Neutrophil (primary cell): Measurements from ENCODE around the gene SCNN1B.

Experiments
- H3K27ac ChIP-seq: fragments of 200-600 bp; sonication (generic); 2 replicates; pipeline ENCODE4 v1.5.1; 2016; ENCODE audit warnings: mild to moderate bottlenecking, moderate library complexity
- H3K27me3 ChIP-seq: fragments of 200-600 bp; sonication (generic); 2 replicates; pipeline ENCODE4 v1.6.0; 2016; ENCODE audit warnings: mild to moderate bottlenecking
- H3K36me3 ChIP-seq: fragments of 200-600 bp; sonication (generic); 2 replicates; pipeline ENCODE4 v1.5.1; 2017
- H3K4me1 ChIP-seq, 2 experiments: fragments of 200-600 bp in 1 of 2; sonication (generic) in 1 of 2; 1 replicate in 1 of 2; 2 replicates in 1 of 2; pipeline versions ENCODE4 v1.5.1 to v1.6.1; 2013 to 2016; ENCODE audit warnings: low read depth in 1 of 2, low read length in 1 of 2, mild to moderate bottlenecking in 1 of 2, moderate library complexity in 1 of 2; ENCODE audit not compliant: control insufficient read depth in 1 of 2, insufficient read depth in 1 of 2
- H3K4me3 ChIP-seq, 2 experiments: fragments of 200-600 bp in 1 of 2; sonication (generic) in 1 of 2; 1 replicate in 1 of 2; 2 replicates in 1 of 2; pipeline ENCODE4 v1.5.1; 2013 to 2016; ENCODE audit warnings: low read depth in 1 of 2, low read length in 1 of 2, mild to moderate bottlenecking in 1 of 2, moderate library complexity in 1 of 2
- H3K9me3 ChIP-seq: fragments of 200-600 bp; sonication (generic); 2 replicates; pipeline ENCODE4 v1.5.1; 2016
- TF ChIP-seq, protein P1 (sequence below): fragments of 200-600 bp; sonication (generic); IDR thresholded peaks from 2 replicates; pipeline ENCODE4 v1.5.1; 2016; ENCODE audit warnings: antibody characterized with exemption

SCNN1B gene

DNA sequence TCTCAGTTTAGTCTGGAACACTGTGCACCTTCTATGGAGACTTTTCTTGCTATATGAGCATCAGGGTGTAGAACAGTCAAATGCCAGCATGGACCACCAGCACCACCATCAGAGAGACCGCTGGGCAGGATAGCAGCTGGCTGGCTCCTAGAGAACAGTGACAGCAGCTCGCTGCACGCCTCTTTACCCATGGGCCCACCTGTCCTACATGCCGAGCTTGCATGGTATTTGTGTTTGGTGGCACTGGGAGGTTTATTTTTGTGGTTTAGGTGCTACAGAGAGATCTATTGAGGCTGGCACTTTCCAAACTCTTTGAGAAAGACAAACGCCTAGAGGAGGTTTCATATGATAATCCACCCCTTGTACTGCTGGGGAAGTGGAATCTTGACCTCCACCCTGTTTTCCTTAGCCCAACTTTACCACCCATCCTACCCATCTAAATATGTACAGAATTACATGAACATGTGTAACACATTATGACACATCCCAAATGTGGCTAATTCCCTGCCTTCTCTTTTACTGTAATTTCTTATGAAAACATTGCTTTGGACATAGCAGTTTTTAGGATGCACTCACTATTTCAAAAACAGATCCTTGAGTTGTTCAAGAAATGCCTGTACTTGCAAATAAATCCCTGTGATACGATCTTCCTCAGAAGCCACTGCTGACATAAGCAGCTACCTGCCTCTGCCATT, 104.6 kb downstream of the SCNN1B start:
- Histone ChIP-seq H3K4me1 (no peaks in the 10 kb centered on the region), H3K36me3 (peaks cover 75% of the 10 kb centered on the region)
- TF ChIP-seq, protein P1, sequence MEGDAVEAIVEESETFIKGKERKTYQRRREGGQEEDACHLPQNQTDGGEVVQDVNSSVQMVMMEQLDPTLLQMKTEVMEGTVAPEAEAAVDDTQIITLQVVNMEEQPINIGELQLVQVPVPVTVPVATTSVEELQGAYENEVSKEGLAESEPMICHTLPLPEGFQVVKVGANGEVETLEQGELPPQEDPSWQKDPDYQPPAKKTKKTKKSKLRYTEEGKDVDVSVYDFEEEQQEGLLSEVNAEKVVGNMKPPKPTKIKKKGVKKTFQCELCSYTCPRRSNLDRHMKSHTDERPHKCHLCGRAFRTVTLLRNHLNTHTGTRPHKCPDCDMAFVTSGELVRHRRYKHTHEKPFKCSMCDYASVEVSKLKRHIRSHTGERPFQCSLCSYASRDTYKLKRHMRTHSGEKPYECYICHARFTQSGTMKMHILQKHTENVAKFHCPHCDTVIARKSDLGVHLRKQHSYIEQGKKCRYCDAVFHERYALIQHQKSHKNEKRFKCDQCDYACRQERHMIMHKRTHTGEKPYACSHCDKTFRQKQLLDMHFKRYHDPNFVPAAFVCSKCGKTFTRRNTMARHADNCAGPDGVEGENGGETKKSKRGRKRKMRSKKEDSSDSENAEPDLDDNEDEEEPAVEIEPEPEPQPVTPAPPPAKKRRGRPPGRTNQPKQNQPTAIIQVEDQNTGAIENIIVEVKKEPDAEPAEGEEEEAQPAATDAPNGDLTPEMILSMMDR = no peak

DNA sequence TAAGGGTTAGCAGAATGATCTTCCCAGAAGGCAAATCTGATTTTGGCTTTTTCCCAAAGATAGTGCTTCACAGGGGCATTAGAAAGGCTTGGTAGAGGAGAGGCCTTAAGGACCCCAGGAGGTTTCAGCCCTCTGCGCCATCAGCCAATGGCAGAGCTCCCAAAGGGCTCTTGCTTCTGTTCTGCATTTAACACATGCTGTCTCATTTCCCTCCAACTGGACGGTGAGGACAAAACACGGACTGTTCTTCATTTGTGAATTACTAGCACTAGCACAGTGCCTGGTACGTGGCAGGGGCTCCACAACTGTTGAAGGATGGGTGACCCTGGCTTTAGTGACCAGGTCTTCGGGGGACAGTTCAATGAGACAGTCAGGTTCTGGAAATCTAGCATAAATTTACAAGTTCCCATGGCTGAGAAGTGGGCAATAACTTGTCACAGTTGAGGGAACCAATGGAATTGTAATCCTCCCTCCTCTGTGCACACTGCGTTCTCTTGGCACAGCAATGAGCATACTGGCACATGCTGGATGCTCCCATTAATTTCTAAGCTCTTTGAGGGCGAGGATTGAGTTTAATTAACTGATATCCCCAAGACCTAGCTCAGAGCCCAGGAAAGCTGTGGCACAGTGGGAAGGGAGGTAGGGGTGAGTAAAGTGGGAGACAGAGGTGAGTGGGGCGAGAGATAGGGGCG, 105.5 kb downstream of the SCNN1B start:
- no peaks in the 10 kb centered on the region for H3K4me1 ChIP-seq
- H3K9me3 ChIP-seq = no peaks in the 10 kb centered on the region
- no peaks in the 10 kb centered on the region for H3K27me3 ChIP-seq
- H3K4me3 ChIP-seq = no peak overlapping the region
- peaks cover 79% of the 10 kb centered on the region for H3K36me3 ChIP-seq
- no peak overlapping the region for H3K27ac ChIP-seq
- TF ChIP-seq, protein P1 = no peak

More for the DNA sequence above, 104.6 kb downstream of the SCNN1B start:
- Histone ChIP-seq H3K27ac (no peak overlapping the region), H3K4me3 (no peak overlapping the region), H3K9me3 (no peaks in the 10 kb centered on the region), H3K27me3 (no peaks in the 10 kb centered on the region)

DNA sequence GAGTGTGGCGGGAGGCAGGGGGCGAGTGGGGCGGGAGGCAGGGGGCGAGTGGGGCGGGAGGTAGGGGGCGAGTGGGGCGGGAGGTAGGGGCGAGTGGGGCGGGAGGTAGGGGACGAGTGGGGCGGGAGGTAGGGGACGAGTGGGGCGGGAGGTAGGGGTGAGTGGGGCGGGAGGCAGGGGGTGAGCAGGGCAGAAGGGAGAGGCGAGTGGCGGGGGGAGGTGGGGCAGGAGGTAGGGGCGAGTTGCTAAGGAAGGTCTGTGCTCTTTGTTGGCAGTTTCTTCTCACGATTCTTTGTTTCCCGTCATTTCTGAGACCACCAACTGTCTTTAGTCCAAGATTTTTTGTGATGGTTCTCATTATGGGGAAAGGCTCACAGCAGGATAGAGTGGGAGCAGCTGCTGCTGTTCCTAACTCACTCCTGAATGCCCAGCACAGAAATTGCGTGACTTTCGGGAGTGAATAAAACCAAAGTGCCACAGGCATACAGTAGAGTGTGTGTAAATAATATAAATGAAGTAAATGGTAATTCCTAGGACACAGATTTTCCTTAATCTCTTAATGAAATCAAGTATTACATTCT, 106.2 kb downstream of the SCNN1B start:
- Histone ChIP-seq H3K4me1 (no peaks in the 10 kb centered on the region), H3K36me3 (peaks cover 79% of the 10 kb centered on the region), H3K27me3 (no peaks in the 10 kb centered on the region), H3K4me3 (no peak overlapping the region), H3K9me3 (no peaks in the 10 kb centered on the region), H3K27ac (no peak overlapping the region)
- TF ChIP-seq, protein P1 = no peak

DNA sequence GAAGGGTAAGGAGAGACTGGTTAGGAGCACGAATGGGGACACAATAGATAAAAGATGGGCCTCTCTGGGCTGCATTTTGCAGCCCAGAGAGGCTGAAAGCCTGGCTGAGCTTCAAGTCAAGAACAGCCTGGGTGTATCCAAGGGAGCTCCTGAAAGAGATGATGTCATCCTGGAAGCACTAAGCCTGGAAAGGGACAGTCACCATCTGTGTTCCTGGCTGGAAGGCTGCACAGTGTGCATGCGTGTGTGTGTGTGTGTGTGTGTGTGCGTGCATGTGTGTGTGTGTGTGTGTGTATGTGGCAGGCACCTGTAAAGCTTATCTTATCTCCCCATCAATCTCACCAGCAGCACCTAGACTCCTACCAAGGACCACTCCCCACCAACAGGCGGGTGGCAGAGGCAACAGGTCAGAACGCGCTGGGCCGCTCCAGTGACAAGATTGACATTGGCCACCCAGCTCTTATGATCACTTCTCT, 106.8 kb downstream of the SCNN1B start:
- H3K36me3 ChIP-seq = peaks cover 79% of the 10 kb centered on the region
- H3K27me3 ChIP-seq = no peaks in the 10 kb centered on the region
- no peaks in the 10 kb centered on the region for H3K9me3 ChIP-seq
- H3K4me3 ChIP-seq = no peak overlapping the region
- H3K4me1 ChIP-seq = no peaks in the 10 kb centered on the region
- no peak overlapping the region for H3K27ac ChIP-seq
- TF ChIP-seq, protein P1 = no peak

DNA sequence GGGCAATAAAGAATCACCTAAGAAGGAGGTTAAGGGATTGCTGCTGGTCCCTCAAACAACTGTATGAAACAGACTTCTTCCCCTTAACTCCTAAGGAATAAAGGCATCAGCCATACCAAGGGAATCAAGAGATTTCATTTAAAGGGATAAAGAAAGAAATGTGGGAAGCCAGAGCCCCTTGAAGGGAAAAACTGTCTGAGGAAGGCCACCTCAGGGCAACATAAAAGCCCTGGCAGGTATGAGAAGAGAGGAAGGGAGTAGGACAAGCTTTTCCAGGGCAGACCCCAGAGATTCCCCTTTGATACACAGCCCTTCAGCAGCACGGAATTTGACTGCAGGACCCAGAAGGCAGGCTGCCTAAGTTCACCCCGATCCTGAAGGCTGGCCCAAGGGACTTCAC, 107.4 kb downstream of the SCNN1B start:
- peaks cover 79% of the 10 kb centered on the region for H3K36me3 ChIP-seq

More for the DNA sequence above, 107.4 kb downstream of the SCNN1B start:
- H3K27me3 ChIP-seq = no peaks in the 10 kb centered on the region
- H3K9me3 ChIP-seq = no peaks in the 10 kb centered on the region
- no peak overlapping the region for H3K4me3 ChIP-seq
- no peak overlapping the region for H3K27ac ChIP-seq
- no peaks in the 10 kb centered on the region for H3K4me1 ChIP-seq
- TF ChIP-seq, protein P1 = no peak
